Measurements from ENCODE around the gene RAP2B. TPM values are rescaled to one million over a fixed set of nuclear protein-coding genes. Genes with fewer than 3 reads are reported as not detected.

RAP2B gene
- polyA plus RNA-seq, 1 of the 3 experiments (the other 2 are of a cell fraction): 7.3 TPM

DNA sequence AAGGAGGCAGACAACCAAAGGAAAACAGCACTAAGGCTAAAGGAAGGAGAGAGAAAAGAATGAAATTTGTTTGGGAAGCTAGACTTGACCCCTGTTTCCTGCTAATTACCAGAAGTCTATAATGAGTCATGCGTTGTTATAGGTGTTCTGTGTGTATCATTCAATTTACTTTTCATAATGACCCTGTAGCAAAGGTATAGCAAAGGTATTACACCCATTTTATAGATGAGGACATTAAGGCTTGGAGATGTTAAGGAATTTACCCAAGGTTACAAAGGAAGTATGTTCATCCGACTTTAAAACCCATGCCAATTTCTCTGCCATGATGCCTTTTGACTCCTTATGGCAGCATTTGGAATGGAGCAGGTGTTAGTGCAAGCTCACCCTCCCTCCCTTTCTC is 54.9 kb downstream of the RAP2B start (continued):
- TF ChIP-seq, protein P1, sequence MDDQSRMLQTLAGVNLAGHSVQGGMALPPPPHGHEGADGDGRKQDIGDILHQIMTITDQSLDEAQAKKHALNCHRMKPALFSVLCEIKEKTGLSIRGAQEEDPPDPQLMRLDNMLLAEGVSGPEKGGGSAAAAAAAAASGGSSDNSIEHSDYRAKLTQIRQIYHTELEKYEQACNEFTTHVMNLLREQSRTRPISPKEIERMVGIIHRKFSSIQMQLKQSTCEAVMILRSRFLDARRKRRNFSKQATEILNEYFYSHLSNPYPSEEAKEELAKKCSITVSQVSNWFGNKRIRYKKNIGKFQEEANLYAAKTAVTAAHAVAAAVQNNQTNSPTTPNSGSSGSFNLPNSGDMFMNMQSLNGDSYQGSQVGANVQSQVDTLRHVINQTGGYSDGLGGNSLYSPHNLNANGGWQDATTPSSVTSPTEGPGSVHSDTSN (IDR thresholded peaks at IDR 0.05): no peak
- TF ChIP-seq, protein P2, sequence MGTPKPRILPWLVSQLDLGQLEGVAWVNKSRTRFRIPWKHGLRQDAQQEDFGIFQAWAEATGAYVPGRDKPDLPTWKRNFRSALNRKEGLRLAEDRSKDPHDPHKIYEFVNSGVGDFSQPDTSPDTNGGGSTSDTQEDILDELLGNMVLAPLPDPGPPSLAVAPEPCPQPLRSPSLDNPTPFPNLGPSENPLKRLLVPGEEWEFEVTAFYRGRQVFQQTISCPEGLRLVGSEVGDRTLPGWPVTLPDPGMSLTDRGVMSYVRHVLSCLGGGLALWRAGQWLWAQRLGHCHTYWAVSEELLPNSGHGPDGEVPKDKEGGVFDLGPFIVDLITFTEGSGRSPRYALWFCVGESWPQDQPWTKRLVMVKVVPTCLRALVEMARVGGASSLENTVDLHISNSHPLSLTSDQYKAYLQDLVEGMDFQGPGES (IDR thresholded peaks at IDR 0.05; ENCODE audit: low read depth, low read length): no peak
- no peak for TF ChIP-seq YY1 (IDR thresholded peaks at IDR 0.05; ENCODE audit: low read depth)
- TF ChIP-seq FOSL2 (IDR thresholded peaks at IDR 0.05; ENCODE audit: borderline replicate concordance, low read depth): no peak

DNA sequence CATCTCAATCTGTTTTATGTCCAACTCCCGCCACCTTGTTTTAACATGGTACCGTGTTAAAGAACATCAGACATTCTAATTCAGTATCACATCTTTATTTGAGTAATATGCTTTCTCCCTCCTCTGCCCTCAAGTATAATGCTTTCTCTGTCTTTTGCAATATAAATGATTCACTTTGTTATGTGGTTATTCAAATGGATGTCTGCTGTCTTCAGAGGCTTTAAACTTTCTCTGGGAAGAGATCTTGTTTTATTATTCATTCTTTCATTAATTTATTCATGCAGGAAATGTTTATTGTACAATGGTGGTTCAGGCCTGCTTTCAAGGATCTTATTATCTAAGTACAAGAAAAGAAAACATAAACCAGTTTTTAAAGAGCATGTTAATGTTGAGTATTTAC is 57.1 kb downstream of the RAP2B start:
- DNase-seq: no peak
- H3F3A ChIP-seq (replicated peaks; ENCODE audit: insufficient read depth): peaks cover 19% of the 10 kb centered on the region
- no peak overlapping the region for H2AFZ ChIP-seq (ENCODE audit: low read depth)
- no peak overlapping the region for H3K27ac ChIP-seq (ENCODE audit: low read depth in 2 of 2, low read length in 1 of 2)
- H3K9me3 ChIP-seq: no peaks in the 10 kb centered on the region
- H3K4me1 ChIP-seq (ENCODE audit: control insufficient read depth in 1 of 2, insufficient read depth in 2 of 2, low read depth in 1 of 2, low read length in 1 of 2): peaks cover 0 to 20% of the 10 kb centered on the region in 2 experiments; a peak in 1 of 4 replicates
- H3K9me2 ChIP-seq: no peaks in the 10 kb centered on the region
- ChIA-PET POLR2A (no interaction called here), CTCF (no interaction called here)
- WGBS (ENCODE audit: low lambda C conversion rate): 66% methylated on average over 2 of the region's 2 CpGs
- no peaks in the 10 kb centered on the region for H3K36me3 ChIP-seq (replicated peaks in 1 of 2; ENCODE audit: control insufficient read depth in 1 of 2, insufficient read depth in 2 of 2, low read length in 1 of 2)
- H4K20me1 ChIP-seq (ENCODE audit: insufficient read depth): no peaks in the 10 kb centered on the region
- H3K79me2 ChIP-seq (ENCODE audit: insufficient read depth): no peaks in the 10 kb centered on the region
- TF ChIP-seq NFIC (IDR thresholded peaks at IDR 0.05; ENCODE audit: borderline replicate concordance) (no peak), GABPA (IDR thresholded peaks at IDR 0.05; ENCODE audit: low read depth) (no peak), GATA2 (CRISPR knock-in tag; IDR thresholded peaks at IDR 0.05) (no peak), SMC3 (IDR thresholded peaks at IDR 0.05; ENCODE audit: low read depth, low read length) (no peak), EP300 (IDR thresholded peaks at IDR 0.05; ENCODE audit: borderline replicate concordance in 1 of 2, low read depth in 1 of 2, low read length in 1 of 2) (no peak), ELF1 (IDR thresholded peaks at IDR 0.05) (no peak), FOXM1 (IDR thresholded peaks at IDR 0.05; ENCODE audit: low read depth) (no peak), RFX5 (IDR thresholded peaks at IDR 0.05; ENCODE audit: low read length) (no peak), NRF1 (IDR thresholded peaks at IDR 0.05; ENCODE audit: low read depth, low read length) (no peak), RXRA (IDR thresholded peaks at IDR 0.05; ENCODE audit: borderline replicate concordance, low read depth) (no peak)
- TF ChIP-seq, protein P1 (IDR thresholded peaks at IDR 0.05): no peak
- TF ChIP-seq, protein P3, sequence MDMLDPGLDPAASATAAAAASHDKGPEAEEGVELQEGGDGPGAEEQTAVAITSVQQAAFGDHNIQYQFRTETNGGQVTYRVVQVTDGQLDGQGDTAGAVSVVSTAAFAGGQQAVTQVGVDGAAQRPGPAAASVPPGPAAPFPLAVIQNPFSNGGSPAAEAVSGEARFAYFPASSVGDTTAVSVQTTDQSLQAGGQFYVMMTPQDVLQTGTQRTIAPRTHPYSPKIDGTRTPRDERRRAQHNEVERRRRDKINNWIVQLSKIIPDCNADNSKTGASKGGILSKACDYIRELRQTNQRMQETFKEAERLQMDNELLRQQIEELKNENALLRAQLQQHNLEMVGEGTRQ (IDR thresholded peaks at IDR 0.05; ENCODE audit: borderline replicate concordance, low read depth, low read length): no peak
- TF ChIP-seq, protein P4, sequence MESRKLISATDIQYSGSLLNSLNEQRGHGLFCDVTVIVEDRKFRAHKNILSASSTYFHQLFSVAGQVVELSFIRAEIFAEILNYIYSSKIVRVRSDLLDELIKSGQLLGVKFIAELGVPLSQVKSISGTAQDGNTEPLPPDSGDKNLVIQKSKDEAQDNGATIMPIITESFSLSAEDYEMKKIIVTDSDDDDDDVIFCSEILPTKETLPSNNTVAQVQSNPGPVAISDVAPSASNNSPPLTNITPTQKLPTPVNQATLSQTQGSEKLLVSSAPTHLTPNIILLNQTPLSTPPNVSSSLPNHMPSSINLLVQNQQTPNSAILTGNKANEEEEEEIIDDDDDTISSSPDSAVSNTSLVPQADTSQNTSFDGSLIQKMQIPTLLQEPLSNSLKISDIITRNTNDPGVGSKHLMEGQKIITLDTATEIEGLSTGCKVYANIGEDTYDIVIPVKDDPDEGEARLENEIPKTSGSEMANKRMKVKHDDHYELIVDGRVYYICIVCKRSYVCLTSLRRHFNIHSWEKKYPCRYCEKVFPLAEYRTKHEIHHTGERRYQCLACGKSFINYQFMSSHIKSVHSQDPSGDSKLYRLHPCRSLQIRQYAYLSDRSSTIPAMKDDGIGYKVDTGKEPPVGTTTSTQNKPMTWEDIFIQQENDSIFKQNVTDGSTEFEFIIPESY (IDR thresholded peaks at IDR 0.05; ENCODE audit: borderline replicate concordance, low read depth): no peak
- no peak overlapping the region for H3K9ac ChIP-seq
- no peaks in the 10 kb centered on the region for H3K27me3 ChIP-seq (ENCODE audit: insufficient read depth)
- H3K4me2 ChIP-seq: no peak overlapping the region
- H3K4me3 ChIP-seq (ENCODE audit: low read depth in 2 of 2, low read length in 1 of 2): no peak overlapping the region

Data from SK-N-SH (cell line).